GM19025 (cell line): ENCODE results near the gene LRP5.
"Not testable (repeated sequence)": the region's sequence is repeated elsewhere in the genome, so short reads cannot be mapped to it uniquely, and the experiment has no call there.

Source experiments
- ATAC-seq: cut with Tn5 transposase; IDR thresholded peaks from one replicate; pipeline ENCODE4 v1.9.1; 2021; ENCODE audit warnings: mild to moderate bottlenecking, low read depth, moderate library complexity; ENCODE audit not compliant: unreplicated experiment

The LRP5 gene

DNA sequence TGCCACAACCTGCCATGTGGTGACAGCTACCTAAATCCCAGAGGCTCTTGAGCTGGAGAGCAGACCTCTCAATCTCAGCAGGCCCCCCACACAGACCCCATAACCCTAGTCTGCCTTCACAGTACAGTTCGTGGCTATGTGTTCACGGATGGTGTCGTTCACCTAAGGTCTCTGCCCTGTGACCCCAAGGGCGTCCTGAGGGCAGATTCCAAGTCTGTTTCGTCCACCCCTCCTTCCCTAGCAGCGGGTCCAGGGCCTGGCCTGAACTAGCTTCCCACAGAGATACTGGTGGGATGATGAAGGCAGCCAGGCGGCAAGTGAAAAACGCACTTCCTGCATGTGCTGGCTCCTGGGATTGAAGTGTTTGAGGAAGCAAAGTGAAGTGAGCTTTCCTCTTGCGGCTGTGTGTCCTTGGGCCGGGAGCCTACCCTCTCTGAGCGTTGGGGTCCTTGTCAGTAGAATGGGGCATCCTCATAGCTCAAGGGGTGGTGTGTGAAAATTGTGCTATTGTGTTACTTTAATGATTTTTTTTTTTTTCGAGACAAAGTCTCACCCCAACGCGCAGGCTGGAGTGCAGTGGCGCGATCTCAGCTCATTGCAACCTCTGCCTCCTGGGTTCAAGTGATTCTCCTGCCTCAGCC is 70.1 kb downstream of the LRP5 start:
- no peak for ATAC-seq

- no peak for ATAC-seq
Measured at GRCh38 chr11:68383976-68384501, 71.6 kb downstream of the LRP5 start.

- ATAC-seq, result no peak
Measured at GRCh38 chr11:68384530-68385081, 72.2 kb downstream of the LRP5 start.

DNA sequence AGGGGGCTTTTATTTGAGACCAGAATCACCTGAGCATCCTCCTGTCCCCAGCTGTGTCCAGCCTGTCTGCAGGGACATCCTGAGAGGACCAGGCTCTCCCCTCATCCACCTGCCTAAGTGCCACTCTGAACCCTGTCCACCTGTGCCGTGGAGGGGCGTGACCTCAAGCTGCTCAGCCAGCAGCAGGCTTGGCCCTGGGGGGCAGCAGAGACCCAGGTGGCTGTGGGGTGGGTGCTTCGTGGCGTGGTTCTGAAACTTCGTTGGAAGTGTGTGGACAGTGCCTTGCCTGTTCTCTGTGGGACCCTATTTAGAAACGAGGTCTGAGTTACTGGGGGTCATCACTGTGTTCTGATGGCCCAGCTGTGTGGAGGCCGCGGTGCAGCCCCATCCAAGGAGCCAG is 72.7 kb downstream of the LRP5 start:
- no peak for ATAC-seq

DNA sequence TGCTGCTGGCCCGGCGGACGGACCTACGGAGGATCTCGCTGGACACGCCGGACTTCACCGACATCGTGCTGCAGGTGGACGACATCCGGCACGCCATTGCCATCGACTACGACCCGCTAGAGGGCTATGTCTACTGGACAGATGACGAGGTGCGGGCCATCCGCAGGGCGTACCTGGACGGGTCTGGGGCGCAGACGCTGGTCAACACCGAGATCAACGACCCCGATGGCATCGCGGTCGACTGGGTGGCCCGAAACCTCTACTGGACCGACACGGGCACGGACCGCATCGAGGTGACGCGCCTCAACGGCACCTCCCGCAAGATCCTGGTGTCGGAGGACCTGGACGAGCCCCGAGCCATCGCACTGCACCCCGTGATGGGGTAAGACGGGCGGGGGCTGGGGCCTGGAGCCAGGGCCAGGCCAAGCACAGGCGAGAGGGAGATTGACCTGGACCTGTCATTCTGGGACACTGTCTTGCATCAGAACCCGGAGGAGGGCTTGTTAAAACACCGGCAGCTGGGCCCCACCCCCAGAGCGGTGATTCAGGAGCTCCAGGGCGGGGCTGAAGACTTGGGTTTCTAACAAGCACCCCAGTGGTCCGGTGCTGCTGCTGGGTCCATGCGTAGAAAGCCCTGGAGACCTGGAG is 74.1 kb downstream of the LRP5 start:
- no peak for ATAC-seq

GRCh38 chr11:68387840-68388239 is 75.4 kb downstream of the LRP5 start:
- no peak for ATAC-seq

DNA sequence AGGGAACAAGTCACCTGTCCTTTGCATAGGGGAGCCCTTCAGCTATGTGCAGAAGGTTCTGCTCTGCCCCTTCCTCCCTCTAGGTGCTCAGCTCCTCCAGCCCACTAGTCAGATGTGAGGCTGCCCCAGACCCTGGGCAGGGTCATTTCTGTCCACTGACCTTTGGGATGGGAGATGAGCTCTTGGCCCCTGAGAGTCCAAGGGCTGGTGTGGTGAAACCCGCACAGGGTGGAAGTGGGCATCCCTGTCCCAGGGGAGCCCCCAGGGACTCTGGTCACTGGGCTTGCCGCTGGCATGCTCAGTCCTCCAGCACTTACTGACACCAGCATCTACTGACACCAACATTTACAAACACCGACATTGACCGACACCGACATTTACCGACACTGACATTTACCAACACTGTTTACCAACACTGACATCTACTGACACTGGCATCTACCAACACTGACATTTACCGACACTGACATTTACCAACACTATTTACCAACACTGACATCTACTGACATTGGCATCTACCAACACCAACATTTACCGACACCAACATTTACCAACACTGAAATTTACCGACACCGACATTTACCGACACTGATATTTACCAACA is 76.3 kb downstream of the LRP5 start:
- no peak for ATAC-seq

DNA sequence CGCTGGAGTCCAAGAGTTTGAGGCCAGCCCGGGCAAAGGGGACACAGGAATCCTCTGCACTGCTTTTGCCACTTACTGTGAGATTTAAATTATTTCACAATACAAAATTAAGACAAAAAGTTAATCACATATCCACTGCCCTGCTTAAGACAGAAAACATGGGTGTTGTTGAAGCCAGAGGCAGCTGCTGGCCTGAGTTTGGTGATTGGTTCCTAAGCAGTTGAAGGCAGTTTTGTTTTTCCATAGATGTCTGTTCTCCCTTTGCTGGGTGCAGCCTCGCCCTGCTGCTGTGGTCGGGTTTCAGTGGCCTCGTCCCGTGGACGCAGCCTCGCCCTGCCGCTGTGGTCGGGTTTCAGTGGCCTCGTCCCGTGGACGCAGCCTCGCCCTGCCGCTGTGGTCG is 77.9 kb downstream of the LRP5 start:
- no peak for ATAC-seq

GRCh38 chr11:68392822-68393221 is 80.4 kb downstream of the LRP5 start:
- ATAC-seq, result no peak

GRCh38 chr11:68396516-68396915 is 84.1 kb downstream of the LRP5 start:
- ATAC-seq, result no peak

DNA sequence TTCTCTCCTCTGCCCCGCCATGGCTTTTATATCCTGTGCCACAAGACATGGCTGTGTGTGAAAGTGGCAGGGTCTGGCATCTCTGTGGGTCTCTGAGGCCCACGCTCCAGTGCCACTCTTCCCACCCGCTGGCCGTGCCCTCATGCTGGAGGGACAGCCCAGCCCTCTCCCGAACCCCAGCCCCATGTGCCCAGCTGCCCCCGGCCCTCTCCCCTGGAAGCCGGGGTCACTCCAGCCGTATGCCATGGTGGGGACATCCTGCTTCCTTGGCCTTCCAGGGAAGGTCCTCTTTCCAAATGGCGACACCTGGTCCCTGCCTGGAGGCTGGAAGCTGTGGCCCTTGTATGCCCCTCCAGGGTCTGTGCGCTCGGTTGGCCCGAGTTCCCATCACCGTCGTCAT is 84.9 kb downstream of the LRP5 start:
- no peak for ATAC-seq

DNA sequence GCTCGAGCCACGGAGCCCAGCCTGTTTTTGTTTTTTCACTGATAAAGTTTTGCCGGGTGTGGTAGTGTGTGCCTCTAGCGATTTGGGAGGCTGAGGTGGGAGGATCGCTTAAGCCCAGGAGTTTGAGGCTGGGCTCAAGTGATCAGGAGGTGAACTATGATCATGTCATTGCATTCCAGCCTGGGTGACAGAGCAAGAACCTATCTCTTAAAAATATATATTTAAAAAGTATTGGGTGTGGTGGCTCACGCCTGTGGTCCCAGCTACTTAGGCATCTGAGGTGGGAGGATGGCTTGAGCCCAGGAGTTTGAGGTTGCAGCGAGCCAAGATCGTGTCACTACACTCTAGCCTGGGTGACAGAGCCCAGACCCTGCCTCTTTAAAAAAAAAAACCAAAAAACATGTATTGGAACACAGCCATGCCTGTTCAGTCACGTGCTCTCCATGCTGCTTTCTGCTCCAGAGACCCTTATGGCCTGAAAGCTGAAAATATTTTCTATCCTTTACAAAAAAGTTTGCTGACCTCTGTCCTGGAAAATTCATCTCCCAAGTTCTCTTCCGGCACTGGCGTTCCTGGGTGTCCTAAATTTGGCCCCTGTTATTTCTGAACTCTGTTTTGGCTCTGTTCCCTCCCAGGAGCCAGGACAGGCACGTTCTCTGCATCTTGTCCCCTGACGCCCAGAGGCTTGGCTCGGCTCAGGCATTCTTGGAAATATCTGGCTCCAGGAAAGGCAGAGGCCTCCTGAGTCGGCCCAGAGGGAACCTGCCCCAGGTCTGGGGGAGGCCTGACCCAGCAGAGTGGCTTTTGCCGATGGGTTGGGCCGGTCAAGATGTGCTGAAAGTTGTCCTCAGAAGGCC is 86.8 kb downstream of the LRP5 start:
- ATAC-seq, result no peak

DNA sequence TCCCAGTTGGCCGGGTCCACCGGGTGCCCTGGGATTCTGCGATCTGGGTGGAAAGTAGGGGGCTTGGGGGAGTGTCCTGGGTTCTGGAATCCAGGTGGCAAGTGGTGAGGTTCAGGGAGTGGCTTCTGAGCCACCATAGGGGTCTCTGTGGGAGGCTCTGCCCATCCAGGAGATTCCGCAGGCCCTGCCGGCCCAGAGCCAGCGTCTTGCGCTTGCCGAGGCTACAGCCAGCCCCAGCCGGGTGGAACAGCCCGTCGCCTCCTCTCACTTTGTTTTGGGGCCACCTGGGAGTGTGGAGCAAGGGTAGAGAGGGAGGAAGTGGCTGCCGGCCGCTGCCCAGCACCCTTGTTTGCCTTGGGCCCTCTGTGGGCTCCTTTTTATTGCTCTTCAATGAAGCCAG is 87.5 kb downstream of the LRP5 start:
- ATAC-seq, result no peak

- not testable (repeated sequence) for ATAC-seq
Measured at GRCh38 chr11:68400584-68400983, 88.2 kb downstream of the LRP5 start.

- no peak for ATAC-seq
Measured at GRCh38 chr11:68401856-68402255, 89.5 kb downstream of the LRP5 start.

DNA sequence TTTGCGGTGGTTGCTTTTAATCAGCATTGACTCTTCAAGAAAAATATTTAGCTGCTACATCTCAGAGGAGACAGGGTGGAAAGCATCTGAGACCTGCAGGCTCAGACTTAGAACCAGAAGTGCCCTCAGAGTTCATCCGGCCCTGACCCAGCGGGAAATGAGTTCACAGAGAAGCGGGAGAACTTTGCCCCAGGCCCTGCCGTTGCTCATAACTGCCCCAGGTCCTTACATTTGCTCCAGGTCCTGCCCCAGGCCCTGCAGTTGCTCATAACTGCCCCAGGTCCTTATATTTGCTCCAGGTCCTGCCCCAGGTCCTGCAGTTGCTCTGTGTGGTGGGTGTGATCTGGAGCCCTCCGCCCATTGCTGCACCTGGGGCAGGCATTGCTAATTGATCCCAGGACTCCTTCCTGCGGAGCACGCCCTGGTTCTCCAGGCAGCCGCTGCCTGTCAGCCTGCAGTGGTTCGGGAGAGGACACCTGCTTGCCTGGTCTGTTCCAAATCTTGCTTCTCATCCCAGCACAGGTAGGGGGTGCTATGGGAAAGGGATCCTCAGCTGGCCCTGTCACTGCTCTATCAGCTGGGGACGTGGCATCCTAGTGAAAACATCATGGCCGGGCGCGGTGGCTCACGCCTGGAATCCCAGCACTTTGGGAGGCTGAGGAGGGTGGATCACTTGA is 90.1 kb downstream of the LRP5 start:
- ATAC-seq, result no peak

DNA sequence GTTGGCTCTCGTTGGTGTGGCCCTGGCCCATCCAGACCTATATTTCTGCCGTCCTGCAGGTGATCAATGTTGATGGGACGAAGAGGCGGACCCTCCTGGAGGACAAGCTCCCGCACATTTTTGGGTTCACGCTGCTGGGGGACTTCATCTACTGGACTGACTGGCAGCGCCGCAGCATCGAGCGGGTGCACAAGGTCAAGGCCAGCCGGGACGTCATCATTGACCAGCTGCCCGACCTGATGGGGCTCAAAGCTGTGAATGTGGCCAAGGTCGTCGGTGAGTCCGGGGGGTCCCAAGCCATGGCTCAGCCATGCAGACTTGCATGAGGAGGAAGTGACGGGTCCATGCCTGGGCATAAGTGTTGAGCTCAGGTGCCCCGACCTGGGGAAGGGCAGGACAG is 91.0 kb downstream of the LRP5 start:
- no peak for ATAC-seq

DNA sequence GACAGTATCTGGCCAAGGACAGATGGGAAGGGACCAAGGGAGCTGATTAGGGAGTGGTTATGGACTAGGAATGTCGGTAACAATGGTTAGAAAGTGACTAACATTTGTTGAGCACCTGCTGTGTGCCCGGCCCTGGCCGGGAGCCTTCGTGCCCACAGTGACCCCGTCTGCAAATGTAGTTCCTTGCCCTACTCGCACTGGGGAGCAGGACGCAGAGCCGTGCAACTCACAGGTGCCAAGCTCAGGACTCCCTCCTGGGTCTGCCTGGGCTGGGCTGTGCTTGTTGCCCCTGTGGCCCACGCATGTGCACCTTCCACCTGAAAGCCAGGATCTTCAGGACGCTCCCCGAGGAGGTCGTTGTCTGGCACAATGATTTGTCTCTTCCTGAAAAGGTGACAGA is 91.4 kb downstream of the LRP5 start:
- no peak for ATAC-seq

GRCh38 chr11:68406324-68407313 is 94.2 kb downstream of the LRP5 start:
- ATAC-seq, result no peak
